ENCODE results near the gene DPCD. TPM values are rescaled to one million over a fixed set of nuclear protein-coding genes. Genes with fewer than 3 reads are reported as not detected.

DPCD gene
- total and polyA plus RNA-seq, 10 of the 15 experiments (the other 5 are each of a cell fraction or from before 2014, with no cell fraction given), result 9.7 to 50.9 (median 26.3) TPM

DNA sequence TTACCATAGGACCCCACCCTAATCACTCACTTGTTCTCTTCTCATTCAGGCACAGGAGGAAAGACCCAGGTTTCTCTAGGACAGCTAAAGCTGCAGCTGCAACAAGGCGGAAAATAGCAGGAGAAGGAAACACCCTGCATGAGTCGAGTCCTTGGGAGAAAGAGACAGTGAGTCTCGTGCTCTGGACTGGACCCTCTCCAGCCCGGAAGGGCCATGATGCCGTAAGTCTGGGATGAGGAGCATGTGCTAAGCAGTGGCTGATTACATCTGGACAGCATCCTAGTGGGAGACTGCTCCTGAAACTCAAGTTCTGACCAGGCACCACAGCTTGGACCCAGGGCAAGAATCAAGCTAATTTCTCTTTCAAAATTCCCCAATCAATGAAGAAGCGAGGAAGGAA lies 67.4 kb downstream of the DPCD start (continued):
- no peak for TF ChIP-seq MTA3 (IDR thresholded peaks at IDR 0.05; ENCODE audit: borderline replicate concordance, low read length)

DNA sequence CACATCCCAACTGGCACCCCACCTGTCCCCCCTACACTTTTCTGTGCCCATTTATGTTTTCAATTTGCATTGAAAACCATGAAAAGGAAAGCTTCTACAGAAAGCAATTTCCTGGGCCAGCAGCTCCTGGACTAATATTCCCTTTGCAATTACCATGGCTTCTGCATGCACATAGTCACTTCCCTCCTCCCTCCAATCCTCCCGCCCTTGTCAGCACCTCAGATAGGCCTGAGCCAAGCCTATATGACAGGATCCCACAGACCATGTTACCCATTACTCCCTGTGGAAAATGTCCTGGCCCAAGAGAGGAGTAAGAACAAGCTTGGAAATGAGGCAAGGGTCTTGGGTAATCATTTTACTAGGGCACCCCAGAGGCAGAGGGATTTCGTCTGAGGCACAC lies 68.8 kb downstream of the DPCD start:
- no peak for FAIRE-seq
- TF ChIP-seq YBX1 (IDR thresholded peaks at IDR 0.05) (no peak), EED (IDR thresholded peaks at IDR 0.05; ENCODE audit: low read depth) (no peak), TARDBP (IDR thresholded peaks at IDR 0.05; ENCODE audit: borderline replicate concordance) (no peak)
- ChIA-PET RAD21 (ENCODE audit: unreplicated experiment) (interaction anchor here (2.0 kb wide), 1 partner anchor 40 kb away, joined by 4 read pairs; no protein-coding TSS in a partner anchor), CTCF (interaction anchor here (0.9 to 1.8 kb wide), 3 partner anchors 14 to 124 kb away, joined by 4 to 5 read pairs (median 4); no protein-coding TSS in a partner anchor), SMC1A (ENCODE audit: uncharacterized antibody, unreplicated experiment) (interaction anchor here (1.6 kb wide), 1 partner anchor 32 kb away, joined by 6 read pairs; no protein-coding TSS in a partner anchor), POLR2A (interaction anchor here (1.0 kb wide), 1 partner anchor 12 kb away, joined by 3 read pairs; no protein-coding TSS in a partner anchor)
- BruUV-seq (replicated peaks), result no TSS peak
- Histone ChIP-seq H3K36me3 (ENCODE audit: control insufficient read depth in 2 of 2, insufficient read depth in 2 of 2, low read length in 1 of 2) (peaks cover 4 to 6% of the 10 kb centered on the region in 2 experiments; a peak in 3 of 4 replicates), H3K27ac (ENCODE audit: control insufficient read depth, insufficient read depth) (no peak overlapping the region), H2AFZ (ENCODE audit: control insufficient read depth, low read depth, low read length) (no peak overlapping the region), H3K9me3 (replicated peaks; ENCODE audit: control insufficient read depth, insufficient read depth, low read length) (no peaks in the 10 kb centered on the region), H3K4me3 (no peak overlapping the region), H3K79me2 (ENCODE audit: control insufficient read depth, insufficient read depth, low read length) (no peaks in the 10 kb centered on the region), H3K9ac (ENCODE audit: control insufficient read depth, insufficient read depth, low read length) (no peak overlapping the region), H4K20me1 (ENCODE audit: control insufficient read depth, insufficient read depth) (no peaks in the 10 kb centered on the region), H3K27me3 (replicated peaks in 1 of 2; ENCODE audit: control insufficient read depth in 2 of 2, insufficient read depth in 2 of 2, low read length in 1 of 2) (no peaks in the 10 kb centered on the region), H3K4me2 (ENCODE audit: control insufficient read depth, insufficient read depth) (no peak overlapping the region), H3K4me1 (ENCODE audit: control insufficient read depth, insufficient read depth, low read length) (no peaks in the 10 kb centered on the region)
- no peak for ATAC-seq
- 71% methylated on average over 2 of the region's 2 CpGs for WGBS (ENCODE audit: insufficient coverage, insufficient replicate concordance, low lambda C conversion rate, missing lambda C conversion rate)
- intact Hi-C loops (cut with micrococcal nuclease; ENCODE audit: unreplicated experiment), result no loop called here
- in situ Hi-C loops (cut with MboI), result no loop called here
- DNase-seq (ENCODE audit: low read depth, low spot score), result no peak

DNA sequence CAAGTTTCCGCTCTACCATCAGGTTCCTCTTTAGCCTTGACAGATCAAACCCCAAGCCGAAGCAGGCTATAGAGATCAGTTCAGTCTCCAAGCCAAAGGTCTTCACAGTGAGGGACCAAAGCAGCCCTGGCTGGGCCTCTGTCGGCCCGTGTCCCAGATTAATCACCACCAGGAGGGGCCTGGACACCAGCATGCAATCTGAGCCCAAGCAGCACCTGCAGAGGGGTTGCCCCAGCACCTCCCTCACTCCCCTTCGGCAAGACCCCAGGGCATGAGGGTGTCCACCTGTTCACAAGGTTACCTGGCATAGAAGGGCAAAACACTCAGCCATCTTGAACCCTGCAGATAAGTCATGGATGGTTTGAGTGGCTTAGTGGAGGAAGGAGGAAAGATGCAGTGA lies 70.9 kb downstream of the DPCD start:
- no peak overlapping the region for H3K27ac ChIP-seq (ENCODE audit: control insufficient read depth, insufficient read depth)
- 99% methylated on average over 5 of the region's 5 CpGs for WGBS (ENCODE audit: insufficient coverage, insufficient replicate concordance, low lambda C conversion rate, missing lambda C conversion rate)
- SMC1A ChIA-PET (ENCODE audit: uncharacterized antibody, unreplicated experiment), result interaction anchor here (1.0 to 1.2 kb wide), 2 partner anchors 12 to 56 kb away, joined by 3 to 4 read pairs; no protein-coding TSS in a partner anchor
- in situ Hi-C loops (cut with MboI) (no loop called here), intact Hi-C loops (cut with micrococcal nuclease; ENCODE audit: unreplicated experiment) (no loop called here)
- no TSS peak for BruUV-seq (replicated peaks)
- H3K27me3 ChIP-seq (replicated peaks in 1 of 2; ENCODE audit: control insufficient read depth in 2 of 2, insufficient read depth in 2 of 2, low read length in 1 of 2), result no peaks in the 10 kb centered on the region
- no peak for ATAC-seq
- H3K9me3 ChIP-seq (replicated peaks; ENCODE audit: control insufficient read depth, insufficient read depth, low read length), result no peaks in the 10 kb centered on the region
- H3K4me1 ChIP-seq (ENCODE audit: control insufficient read depth, insufficient read depth, low read length), result no peaks in the 10 kb centered on the region
- DNase-seq (ENCODE audit: low read depth, low spot score), result no peak
- no peak overlapping the region for H3K4me3 ChIP-seq
- RAD21 ChIA-PET (ENCODE audit: unreplicated experiment), result no interaction called here
- H4K20me1 ChIP-seq (ENCODE audit: control insufficient read depth, insufficient read depth), result no peaks in the 10 kb centered on the region
- H3K36me3 ChIP-seq (ENCODE audit: control insufficient read depth in 2 of 2, insufficient read depth in 2 of 2, low read length in 1 of 2), result peaks cover 4 to 18% of the 10 kb centered on the region in 2 experiments; a peak in 3 of 4 replicates
- no peak for FAIRE-seq
- CTCF ChIA-PET, result interaction anchor here (0.9 to 1.9 kb wide), 3 partner anchors 12 to 192 kb away, joined by 3 to 7 read pairs (median 3); no protein-coding TSS in a partner anchor
- no peaks in the 10 kb centered on the region for H3K79me2 ChIP-seq (ENCODE audit: control insufficient read depth, insufficient read depth, low read length)
- no peak overlapping the region for H3K9ac ChIP-seq (ENCODE audit: control insufficient read depth, insufficient read depth, low read length)
- POLR2A ChIA-PET, result no interaction called here
- H2AFZ ChIP-seq (ENCODE audit: control insufficient read depth, low read depth, low read length), result no peak overlapping the region
- TF ChIP-seq, protein P1, sequence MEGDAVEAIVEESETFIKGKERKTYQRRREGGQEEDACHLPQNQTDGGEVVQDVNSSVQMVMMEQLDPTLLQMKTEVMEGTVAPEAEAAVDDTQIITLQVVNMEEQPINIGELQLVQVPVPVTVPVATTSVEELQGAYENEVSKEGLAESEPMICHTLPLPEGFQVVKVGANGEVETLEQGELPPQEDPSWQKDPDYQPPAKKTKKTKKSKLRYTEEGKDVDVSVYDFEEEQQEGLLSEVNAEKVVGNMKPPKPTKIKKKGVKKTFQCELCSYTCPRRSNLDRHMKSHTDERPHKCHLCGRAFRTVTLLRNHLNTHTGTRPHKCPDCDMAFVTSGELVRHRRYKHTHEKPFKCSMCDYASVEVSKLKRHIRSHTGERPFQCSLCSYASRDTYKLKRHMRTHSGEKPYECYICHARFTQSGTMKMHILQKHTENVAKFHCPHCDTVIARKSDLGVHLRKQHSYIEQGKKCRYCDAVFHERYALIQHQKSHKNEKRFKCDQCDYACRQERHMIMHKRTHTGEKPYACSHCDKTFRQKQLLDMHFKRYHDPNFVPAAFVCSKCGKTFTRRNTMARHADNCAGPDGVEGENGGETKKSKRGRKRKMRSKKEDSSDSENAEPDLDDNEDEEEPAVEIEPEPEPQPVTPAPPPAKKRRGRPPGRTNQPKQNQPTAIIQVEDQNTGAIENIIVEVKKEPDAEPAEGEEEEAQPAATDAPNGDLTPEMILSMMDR (IDR thresholded peaks at IDR 0.05 in 2 of 3, conservative IDR thresholded peaks at IDR 0.05 in 1 of 3; ENCODE audit: control insufficient read depth in 2 of 3, extremely low read depth in 1 of 3, insufficient read depth in 1 of 3, low read depth in 3 of 3, low read length in 3 of 3), result peak in 1 of 3 experiments; percentile 9; a peak in 1 of 6 replicates
- TF ChIP-seq RUNX3 (IDR thresholded peaks at IDR 0.05; ENCODE audit: low read length), result no peak
- H3K4me2 ChIP-seq (ENCODE audit: control insufficient read depth, insufficient read depth), result no peak overlapping the region

Data from GM12878 (cell line).